HG03442 (cell line): Measurements from ENCODE around the gene NEURL4.
"Not testable (repeated sequence)": the region's sequence is repeated elsewhere in the genome, so short reads cannot be mapped to it uniquely, and the experiment has no call there.

Experiments
- ATAC-seq: cut with Tn5 transposase; IDR thresholded peaks from one replicate; pipeline ENCODE4 v1.9.1; 2021; ENCODE audit warnings: mild to moderate bottlenecking, moderate library complexity; ENCODE audit not compliant: unreplicated experiment

Gene NEURL4

GRCh38 chr17:7347630-7348477 is 18.7 kb upstream of the NEURL4 start:
- ATAC-seq, result no peak

- no peak for ATAC-seq
These were observed 17.9 kb upstream of the NEURL4 start for GRCh38 chr17:7346761-7347614.

- ATAC-seq, result no peak
These were observed 14.1 kb upstream of the NEURL4 start for GRCh38 chr17:7343250-7343649.

GRCh38 chr17:7341842-7342241 is 12.7 kb upstream of the NEURL4 start:
- no peak for ATAC-seq

- no peak for ATAC-seq
These were observed 11.0 kb upstream of the NEURL4 start for GRCh38 chr17:7340179-7340578.

GRCh38 chr17:7337600-7337999 is 8.5 kb upstream of the NEURL4 start:
- ATAC-seq, result not testable (repeated sequence)

GRCh38 chr17:7336240-7337175 is 7.4 kb upstream of the NEURL4 start, which contains the start of gene ACAP1:
TSS of gene ACAP1 (plus strand) at chr17:7336529. CDS start at chr17:7336735, 206 bp downstream.
- ATAC-seq, result no peak

GRCh38 chr17:7335765-7336164 is 6.6 kb upstream of the NEURL4 start:
- not testable (repeated sequence) for ATAC-seq

- no peak for ATAC-seq
These were observed 5.9 kb upstream of the NEURL4 start for GRCh38 chr17:7334938-7335538.

- ATAC-seq, result not testable (repeated sequence)
These were observed 3.5 kb upstream of the NEURL4 start for GRCh38 chr17:7332600-7333069.

- no peak for ATAC-seq
These were observed 3.0 kb upstream of the NEURL4 start for GRCh38 chr17:7332111-7332510.

GRCh38 chr17:7330638-7331015 is 1.5 kb upstream of the NEURL4 start:
- ATAC-seq, result no peak

GRCh38 chr17:7329997-7330637 is 982 bp upstream of the NEURL4 start:
- peak; percentile 30 for ATAC-seq

GRCh38 chr17:7329374-7329996 is 350 bp upstream of the NEURL4 start:
- peak; percentile 66 for ATAC-seq

- no peak for ATAC-seq
These were observed 1.1 kb downstream of the NEURL4 start for GRCh38 chr17:7328009-7328408.

GRCh38 chr17:7327501-7327900 is 1.6 kb downstream of the NEURL4 start:
- ATAC-seq, result no peak

- ATAC-seq, result no peak
These were observed 2.1 kb downstream of the NEURL4 start for GRCh38 chr17:7327056-7327455.

- no peak for ATAC-seq
These were observed 2.9 kb downstream of the NEURL4 start for GRCh38 chr17:7326186-7326585.

GRCh38 chr17:7325031-7325528 is 4.1 kb downstream of the NEURL4 start:
- no peak for ATAC-seq
